Measurements from ENCODE around the gene PTCH1. TPM values are rescaled to one million over a fixed set of nuclear protein-coding genes. Genes with fewer than 3 reads are reported as not detected.

PTCH1 gene
- total and polyA plus RNA-seq, 10 of the 15 experiments (the other 5 are each of a cell fraction or from before 2014, with no cell fraction given) = 0.16 to 6.1 (median 2.6) TPM

GRCh38 chr9:95481000-95481399 is 35.8 kb downstream of the PTCH1 start (continued):
- TF ChIP-seq SIX5 (IDR thresholded peaks at IDR 0.05; ENCODE audit: low read depth, low read length, severe bottlenecking) (no peak), HDAC2 (IDR thresholded peaks at IDR 0.05) (no peak), POU2F2 (IDR thresholded peaks at IDR 0.05; ENCODE audit: borderline replicate concordance, low read depth, low read length) (peak; percentile 62; the same call in 1 of the 3 replicates), NR2F1 (conservative IDR thresholded peaks at IDR 0.05) (peak; percentile 82), ASH2L (IDR thresholded peaks at IDR 0.05; ENCODE audit: borderline replicate concordance, low read depth) (no peak), BMI1 (IDR thresholded peaks at IDR 0.05; ENCODE audit: borderline replicate concordance) (peak; percentile 23; the same call in 1 of the 2 replicates), PAX5 (IDR thresholded peaks at IDR 0.05; ENCODE audit: borderline replicate concordance, low read depth, low read length) (peak; percentile 67), TCF12 (IDR thresholded peaks at IDR 0.05; ENCODE audit: low read depth, low read length) (0 out of 2 replicates have a peak, but pooled peaks have one; percentile 42), MLLT1 (IDR thresholded peaks at IDR 0.05) (peak; percentile 83), DPF2 (IDR thresholded peaks at IDR 0.05) (peak; percentile 69; the same call in 1 of the 2 replicates), POLR2AphosphoS2 (IDR thresholded peaks at IDR 0.05; ENCODE audit: low read depth, low read length) (no peak), RFX5 (IDR thresholded peaks at IDR 0.05; ENCODE audit: low read depth, low read length) (no peak), BCL3 (IDR thresholded peaks at IDR 0.05; ENCODE audit: borderline replicate concordance, insufficient read depth, low read depth, low read length, poor library complexity, severe bottlenecking) (no peak), NKRF (conservative IDR thresholded peaks at IDR 0.05) (no peak), POLR2AphosphoS5 (IDR thresholded peaks at IDR 0.05; ENCODE audit: low read length) (no peak)

Measured in GM12878 (cell line).